GM21423 (cell line): ENCODE data around the gene ST6GALNAC2.
"Not testable (repeated sequence)": the region's sequence is repeated elsewhere in the genome, so short reads cannot be mapped to it uniquely, and the experiment has no call there.

Experiments
- ATAC-seq: cut with Tn5 transposase; IDR thresholded peaks from one replicate; pipeline ENCODE4 v1.9.1; 2021; ENCODE audit warnings: mild to moderate bottlenecking, moderate library complexity; ENCODE audit not compliant: unreplicated experiment

The ST6GALNAC2 gene

DNA sequence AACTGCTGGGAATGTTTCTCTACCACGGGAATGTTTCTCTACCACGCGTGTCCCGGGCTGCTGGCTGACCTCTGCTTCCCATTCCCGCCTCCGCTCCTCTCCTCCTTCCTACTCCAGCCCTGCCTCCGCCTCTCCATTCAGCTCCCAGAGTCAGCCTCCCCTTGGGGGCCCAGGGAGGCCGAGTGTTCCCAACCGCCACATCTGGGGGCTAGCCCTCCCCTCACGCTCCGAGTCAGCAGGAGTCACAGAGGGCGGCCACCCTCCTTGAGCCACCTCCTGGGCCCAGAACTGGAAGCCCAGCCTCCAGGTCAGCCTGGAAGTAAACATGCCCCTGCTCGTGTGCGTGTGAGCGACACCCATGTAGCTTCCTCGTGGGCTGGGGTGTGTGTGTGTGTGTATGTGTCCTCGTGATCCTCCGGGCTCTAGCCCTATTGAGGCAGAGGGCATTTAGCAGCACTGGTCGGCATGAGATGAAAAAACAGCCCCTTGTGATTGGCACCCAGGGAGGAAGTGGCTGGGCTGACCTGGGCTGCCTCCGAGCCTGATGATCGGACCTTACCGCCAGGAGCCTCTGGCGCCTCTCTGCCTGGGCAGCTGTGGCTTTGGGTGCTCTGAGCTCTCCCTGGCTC, 55.5 kb downstream of the ST6GALNAC2 start:
- ATAC-seq: no peak

DNA sequence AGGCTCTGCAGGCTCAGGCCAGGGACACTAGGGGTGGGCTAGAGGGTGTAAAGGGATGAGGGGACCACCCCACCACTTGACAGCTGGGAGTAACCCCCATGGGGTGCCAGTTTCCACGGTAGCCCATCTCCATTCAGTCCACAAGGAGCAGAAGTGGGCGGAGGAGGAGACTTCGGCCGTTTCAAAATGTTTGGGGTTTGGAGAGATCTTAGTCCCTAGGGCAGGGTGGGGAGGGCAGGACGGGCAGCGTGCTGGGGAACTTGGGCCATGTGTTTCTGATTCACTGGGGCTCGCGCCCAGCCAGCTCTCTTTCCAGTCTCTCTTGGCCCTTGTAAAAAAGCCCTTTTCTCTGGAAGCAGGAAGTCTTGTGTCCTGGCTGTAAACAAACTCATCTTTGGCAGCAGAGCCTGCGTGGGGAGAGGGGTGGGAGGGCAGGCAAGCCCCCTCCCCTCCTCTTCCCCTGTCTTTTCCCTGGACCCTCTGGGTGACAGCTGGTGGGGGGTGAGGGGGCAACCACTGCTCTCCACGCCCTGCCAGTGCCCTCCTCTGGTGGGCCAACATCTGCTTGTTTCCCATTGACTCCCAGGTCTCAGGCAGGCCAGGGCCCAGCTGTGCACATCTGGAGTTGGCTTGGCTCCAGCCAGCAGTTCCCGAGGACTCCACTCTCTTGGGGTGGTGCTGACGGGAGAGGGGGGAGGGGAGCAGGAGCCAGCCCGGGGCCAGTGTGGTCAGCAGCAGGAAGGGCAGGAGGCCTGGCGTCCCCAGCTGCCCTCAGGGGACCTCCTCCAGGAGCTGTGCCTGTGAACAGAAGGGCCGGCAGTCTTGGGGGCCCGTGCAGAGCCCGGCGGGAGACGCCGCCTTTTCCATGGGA, 56.2 kb downstream of the ST6GALNAC2 start:
- no peak for ATAC-seq

DNA sequence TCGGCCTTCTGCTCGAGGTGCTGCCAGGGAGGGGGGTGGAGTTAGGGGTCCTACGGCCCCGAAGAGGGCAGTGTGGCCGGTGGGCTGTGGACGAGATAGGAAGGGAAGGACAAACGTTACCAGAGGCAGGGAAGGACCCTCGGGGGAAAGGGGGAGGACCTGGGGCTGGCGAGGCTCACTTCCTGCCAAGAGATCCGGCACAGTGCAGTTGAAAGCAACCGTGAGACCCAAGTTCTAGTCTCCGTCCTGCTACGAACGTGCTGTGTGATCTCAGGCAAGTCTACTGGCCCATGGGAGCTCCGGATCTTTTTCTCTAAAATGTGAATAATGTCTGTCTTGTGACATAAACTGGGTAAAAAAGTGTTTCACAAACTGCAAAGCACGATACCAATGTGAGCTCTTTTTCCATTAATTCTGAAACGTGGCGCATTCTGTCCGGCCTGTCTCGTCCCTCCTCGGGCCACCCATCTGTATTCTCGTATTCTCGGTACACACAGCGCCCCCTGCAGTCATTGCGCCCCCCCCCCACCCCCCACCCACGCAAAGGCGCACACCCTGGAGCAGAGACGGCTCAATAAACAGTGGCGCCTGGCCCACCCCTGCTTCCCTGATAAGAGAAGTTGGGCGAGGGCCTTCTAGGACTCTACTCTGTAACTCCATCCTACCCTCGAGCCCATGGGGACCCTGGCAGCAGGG, 57.0 kb downstream of the ST6GALNAC2 start:
- ATAC-seq: no peak

DNA sequence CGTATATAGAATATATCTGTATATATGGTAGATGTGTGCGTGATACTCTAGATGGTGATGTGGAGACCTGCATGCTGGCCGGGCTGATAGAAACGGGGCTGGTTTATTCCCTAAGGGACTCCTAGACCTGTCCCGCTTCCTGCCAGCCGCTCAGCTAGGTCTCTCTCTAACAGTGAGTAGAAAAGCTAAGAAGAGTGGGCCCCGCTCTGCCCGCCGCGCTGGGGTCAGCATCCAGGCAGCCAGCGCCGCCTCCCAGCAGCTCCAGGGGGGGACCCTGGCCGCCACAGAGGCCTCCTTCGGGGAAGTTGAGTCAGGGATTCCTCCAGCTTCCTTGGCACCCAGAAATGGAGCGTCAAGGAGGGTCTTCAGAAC, 57.5 kb downstream of the ST6GALNAC2 start:
- peak; percentile 38 for ATAC-seq

DNA sequence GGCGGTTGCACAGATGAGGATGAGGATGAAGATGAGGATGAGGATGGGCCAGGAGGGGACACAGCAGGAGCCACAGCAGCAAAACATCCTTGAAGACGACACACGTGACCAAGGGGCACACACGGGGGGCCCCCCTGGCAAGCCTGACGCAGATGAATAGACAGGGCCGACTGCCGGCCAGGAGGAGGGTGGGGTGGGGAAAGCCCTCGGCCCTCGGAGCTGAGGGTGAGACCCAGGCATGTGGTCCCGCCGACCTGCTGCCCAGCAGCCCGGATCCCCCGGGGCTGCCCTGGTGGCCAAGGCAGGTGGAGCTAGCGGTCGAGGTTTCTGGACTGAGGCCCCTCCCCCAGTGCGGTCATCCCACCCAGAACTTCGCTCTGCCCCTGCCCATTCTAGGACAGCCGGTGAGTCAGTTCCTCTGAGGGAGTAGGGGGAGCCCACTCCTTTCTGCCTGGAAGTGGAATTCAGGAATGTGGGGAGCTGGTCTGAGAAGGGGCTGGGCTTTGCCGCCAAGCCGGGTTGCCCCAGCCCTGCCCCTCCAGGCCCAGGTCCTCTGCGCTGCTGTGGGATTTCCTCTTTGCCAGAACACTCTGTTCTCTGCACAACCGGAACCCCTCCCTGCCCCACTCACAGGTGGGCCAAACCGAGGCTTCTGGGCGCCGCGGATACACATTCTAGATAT, 58.1 kb downstream of the ST6GALNAC2 start:
- peak; percentile 59 for ATAC-seq

DNA sequence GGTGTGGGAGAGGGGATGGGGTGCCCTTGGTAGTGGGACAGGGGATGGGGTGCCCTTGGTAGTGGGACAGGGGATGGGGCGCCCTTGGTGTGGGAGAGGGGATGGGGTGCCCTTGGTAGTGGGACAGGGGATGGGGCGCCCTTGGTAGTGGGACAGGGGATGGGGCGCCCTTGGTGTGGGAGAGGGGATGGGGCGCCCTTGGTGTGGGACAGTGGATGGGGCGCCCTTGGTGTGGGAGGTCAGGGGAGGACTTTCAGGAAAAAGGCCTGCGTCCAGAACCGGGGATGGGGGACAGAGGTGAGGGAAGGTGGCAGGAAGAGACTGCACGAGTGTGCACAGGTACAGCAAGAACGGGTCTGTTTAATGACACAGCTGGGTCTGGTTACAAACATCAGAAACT, 58.6 kb downstream of the ST6GALNAC2 start:
- not testable (repeated sequence) for ATAC-seq

DNA sequence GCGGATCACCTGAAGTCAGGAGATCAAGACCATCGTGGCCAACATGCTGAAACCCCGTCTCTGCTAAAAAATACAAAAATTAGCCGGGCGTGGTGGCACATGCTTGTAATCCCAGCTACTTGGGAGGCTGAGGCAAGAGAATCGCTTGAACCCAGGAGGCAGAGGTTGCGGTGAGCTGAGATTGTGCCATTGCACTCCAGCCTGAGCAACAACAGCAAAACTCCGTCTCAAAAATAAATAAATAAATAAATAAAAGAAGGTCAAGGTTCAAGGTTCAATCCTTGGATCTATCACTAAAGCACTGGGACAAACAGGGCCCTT, 60.2 kb downstream of the ST6GALNAC2 start:
- ATAC-seq: not testable (repeated sequence)

DNA sequence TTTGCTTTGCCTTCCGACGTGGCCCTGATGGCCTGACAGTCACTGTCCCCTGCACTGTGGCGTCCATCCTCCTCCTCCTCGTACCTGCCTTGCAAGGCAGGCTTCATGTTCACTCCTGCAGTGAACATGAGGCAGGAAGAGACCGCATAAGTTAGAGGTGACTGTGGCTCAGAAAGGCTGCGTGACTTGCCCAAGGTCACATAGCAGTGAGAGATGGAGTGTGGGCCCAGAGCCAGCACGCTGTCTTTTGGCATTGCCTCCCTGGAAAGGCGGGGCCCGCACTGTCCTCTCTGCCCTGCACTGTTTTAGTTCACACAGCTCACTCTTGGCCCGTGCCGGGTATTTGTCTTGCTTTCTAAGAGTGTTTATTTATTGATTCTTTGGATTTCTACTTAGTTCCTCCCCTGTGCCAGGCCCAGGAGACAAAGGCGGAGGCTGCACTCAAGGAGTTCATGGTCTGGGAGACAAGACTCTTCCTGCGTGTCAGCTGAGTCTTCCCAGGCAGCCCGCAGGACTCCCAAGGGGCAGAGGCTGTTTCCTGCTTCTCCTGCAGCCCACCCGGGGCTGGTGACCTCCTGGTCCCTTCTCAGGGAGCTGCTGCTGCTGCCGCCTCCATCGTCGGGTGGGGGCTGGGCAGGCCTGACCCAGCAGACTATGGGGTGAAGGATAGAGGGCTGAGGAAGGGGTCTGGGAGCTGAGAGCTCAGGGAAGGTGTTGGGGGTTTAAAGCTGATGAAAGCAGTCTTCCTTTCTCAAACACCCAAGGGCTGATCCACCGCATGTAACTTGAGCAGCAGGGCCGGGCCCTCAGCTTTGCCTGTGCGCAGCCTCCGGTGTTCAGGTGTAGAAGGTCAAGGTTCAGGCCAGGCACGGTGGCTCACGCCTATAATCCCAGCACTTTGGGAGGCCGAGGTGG, 60.8 kb downstream of the ST6GALNAC2 start:
- ATAC-seq: no peak

DNA sequence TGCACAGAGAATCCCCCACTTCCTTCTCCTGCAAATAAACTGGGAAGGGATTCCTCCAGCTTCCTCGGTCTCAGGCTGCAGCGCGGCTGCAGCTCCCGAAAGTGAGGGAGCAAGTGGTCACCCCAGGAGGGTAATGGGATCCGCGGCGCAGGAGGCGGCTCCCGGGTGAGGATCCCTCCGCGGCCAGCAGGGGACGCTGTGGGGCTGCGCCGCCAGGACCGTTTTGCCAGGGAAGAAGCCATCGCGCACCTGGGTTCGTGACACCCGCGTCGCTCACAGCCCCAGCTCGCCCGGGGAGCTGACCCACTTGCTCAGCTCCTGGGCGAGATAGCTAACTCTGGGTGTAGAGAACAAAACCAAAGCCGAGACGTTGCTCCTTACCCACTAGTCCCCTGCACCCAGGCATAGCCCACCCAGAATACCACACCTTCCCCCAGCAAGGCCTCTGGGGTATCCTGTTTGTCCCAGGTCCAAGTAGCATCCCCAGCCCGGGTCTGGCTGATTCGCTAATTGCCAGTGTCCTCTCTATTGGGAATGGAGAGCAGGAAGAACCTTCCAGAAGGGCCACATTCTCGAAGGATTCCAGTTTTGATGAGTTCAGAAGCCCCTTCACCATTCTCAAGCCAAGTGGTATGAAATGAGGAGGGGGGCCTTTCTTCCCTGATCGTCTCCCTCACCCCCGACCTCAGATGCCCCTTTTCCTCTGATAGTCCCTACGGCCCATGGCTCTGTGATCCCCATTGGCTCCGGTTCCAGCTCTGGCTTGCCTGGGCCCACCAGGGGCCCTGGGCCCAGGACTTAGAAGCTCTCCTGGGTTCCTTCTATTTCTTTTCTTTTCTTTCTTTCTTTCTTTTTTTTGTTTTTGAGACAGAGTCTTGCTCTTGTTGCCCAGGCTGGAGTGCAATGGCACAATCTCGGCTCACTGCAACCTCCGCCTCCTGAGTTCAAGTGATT, 62.3 kb downstream of the ST6GALNAC2 start:
- ATAC-seq: no peak

DNA sequence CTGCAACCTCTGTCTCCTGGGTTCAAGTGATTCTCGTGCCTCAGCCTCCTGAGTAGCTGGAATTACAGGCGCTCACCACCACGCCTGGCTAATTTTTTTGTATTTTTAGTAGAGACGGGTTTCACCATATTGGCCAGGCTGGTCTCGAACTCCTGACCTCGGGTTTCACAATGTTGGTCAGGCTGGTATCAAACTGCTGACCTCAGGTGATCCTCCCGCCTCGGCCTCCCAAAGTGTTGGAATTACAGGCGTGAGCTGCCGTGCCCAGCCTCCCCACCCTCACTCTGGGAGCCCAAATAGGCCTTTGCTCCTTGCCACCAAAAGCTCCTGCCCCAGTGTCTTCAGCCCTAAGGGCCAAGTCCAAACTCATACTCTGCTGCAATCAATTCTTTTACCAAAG, 64.0 kb downstream of the ST6GALNAC2 start:
- ATAC-seq: not testable (repeated sequence)

DNA sequence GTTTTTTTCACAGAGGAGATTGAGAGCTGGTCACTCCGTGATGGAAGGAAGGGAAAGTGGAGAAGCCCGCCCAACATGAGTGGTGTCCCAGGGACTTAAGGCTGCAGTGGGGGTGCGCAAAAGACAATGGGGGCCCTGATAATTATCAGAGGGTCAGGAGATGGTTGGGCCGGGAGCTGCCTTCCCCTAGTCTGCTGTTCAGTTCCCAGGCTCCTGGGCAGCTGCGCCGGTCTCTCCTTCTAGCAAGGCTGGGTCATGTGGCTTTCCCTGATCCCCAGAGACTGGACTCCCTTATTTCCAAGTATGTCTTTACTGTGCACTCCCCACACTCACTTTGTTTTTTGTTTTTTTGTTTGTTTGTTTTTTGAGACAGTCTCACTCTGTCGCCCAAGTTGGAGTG, 64.4 kb downstream of the ST6GALNAC2 start:
- ATAC-seq: no peak

DNA sequence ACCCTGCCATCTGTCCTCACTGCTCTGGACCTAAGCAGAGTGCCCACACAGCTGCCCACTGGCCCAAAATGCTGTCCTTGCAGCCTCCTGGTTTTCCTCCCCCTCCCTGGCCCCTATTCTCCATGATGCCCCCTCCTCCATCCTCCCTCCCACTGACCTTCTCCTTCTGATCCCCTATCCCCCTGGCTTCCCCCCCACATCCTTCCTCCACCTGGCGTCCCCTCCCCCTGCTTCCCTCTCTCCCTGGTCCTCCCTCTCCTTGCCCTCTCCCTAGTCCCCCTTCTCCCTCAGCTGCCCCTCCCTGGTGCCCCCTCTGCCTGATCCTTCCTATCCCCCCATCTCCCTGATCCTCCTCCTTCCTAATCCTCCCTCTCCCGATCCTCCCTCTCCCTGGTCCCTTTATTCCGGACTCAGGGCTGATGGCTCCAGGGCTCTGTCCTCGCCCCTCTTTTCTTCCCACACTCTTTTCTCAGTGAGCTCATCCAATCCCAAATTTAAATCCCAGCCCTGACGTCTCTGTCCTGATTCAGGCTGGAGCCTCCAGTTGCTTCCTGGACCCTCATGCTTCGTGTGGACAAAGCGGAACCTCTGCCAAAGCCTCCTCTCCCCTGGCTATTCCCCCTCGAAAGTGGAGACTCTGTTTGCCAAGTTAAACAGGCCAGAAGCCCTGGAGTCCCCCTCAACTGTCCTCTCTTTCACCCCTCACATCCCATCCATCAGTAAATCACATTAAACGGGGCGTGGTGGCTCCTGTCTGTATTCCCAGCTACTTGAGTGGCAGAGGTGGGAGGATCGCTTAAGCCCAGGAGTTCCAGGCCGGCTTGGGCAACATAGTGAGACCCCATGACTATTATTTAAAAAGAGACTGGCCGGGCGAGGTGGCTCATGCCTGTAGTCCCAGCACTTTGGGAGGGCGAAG, 66.4 kb downstream of the ST6GALNAC2 start:
- ATAC-seq: no peak

DNA sequence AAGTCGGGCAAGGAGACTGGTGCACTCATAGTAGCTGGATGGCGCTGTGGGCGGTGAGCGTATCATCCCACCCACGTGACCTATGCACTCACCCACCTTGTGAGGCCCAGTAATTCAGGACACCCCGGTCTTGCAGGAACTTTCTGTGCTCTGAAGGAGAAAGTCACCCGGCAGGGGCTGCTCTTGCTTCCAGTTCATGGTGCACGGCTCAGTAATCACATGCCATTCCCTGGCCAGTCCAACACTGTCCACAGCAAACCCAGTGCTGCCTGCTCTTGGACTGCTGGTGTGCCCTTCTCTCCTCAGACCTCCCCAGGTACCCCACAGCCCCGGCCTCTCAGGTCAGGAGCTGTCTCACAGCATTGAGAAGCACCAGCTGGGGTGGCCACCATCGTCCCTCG, 68.0 kb downstream of the ST6GALNAC2 start:
- no peak for ATAC-seq
